IPS DF 4.7 (cell line): Measurements from ENCODE around the gene MTRFR.
"Not testable (repeated sequence)": the region's sequence is repeated elsewhere in the genome, so short reads cannot be mapped to it uniquely, and the experiment has no call there.

Experiments used
- DNase-seq: peaks from one replicate; pipeline ENCODE4 v3.0.0-alpha.2; 2013; ENCODE audit warnings: low spot score; ENCODE audit errors: extremely low read depth

The MTRFR gene

DNA sequence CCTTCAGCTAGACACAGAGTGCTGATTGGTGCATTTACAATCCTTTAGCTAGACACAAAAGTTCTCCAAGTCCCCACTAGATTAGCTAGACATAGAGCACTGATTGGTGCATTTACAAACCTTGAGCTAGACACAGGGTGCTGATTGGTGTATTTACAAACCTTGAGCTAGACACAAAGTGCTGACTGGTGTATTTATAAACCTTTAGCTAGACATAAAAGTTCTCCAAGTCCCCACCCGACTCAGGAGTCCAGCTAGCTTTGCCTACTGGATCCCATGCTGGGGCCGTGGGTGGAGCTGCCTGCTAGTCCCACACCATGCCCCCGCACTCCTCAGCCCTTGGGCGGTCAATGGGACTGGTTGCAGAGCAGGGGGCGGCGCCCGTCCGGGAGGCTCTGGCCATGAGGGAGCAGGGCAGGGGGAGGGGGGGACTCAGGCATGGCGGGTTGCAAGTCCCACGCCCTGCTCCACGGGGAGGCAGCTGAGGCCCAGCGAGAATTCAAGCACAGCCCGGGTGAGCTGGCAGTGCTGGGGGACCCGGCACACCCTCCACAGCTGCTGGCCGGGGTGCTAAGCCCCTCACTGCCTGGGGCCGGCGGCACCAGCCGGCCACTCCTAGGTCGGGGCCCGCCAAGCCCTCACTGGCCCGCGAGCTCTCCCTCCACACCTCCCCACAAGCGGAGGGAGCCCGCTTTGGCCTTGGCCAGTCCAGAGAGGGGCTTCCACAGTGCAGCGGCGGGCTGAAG is 15.9 kb downstream of the MTRFR start:
- DNase-seq = not testable (repeated sequence)

DNA sequence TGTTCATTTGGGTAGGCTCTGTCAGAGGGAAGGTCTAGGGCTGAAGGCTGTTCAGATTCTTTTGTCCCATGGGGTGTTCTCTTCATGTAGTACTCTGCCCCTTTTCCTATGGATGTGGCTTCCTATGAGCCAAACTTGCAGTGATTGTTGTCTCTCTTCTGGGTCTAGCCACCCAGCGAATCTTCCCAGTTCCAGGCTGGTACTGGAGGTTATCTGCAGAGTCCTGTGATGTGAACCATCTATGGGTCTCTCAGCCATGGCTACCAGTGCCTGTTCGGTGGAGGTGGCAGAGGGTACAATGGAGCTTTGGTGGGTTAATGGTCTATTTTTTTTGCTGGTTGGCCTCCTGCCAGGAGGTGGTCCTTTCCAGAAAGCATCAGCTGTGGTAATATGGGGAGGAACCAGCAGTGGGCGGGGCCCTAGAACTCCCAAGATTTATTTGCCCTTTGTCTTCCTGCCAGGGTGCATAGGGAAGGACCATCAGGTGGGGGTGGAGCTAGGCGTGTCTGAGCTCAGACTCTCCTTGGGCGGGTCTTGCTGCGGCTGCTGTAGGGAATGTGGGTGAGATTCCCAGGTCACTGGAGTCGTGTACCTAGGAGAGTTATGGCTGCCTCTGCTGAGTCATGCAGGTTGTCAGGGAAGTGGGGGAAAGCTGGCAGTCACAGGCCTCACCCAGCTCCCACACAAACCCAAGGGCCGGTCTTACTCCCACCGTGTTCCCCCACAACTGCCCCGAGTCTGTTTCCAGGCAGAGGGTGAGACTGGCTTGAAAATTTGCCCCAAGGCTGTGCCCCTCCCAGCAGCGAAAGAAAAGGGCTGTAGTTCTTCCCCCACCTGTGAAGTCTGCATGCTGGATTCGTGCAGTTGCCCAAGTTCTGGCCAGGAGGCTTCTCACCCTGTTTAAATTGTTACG is 17.5 kb downstream of the MTRFR start:
- no peak for DNase-seq

DNA sequence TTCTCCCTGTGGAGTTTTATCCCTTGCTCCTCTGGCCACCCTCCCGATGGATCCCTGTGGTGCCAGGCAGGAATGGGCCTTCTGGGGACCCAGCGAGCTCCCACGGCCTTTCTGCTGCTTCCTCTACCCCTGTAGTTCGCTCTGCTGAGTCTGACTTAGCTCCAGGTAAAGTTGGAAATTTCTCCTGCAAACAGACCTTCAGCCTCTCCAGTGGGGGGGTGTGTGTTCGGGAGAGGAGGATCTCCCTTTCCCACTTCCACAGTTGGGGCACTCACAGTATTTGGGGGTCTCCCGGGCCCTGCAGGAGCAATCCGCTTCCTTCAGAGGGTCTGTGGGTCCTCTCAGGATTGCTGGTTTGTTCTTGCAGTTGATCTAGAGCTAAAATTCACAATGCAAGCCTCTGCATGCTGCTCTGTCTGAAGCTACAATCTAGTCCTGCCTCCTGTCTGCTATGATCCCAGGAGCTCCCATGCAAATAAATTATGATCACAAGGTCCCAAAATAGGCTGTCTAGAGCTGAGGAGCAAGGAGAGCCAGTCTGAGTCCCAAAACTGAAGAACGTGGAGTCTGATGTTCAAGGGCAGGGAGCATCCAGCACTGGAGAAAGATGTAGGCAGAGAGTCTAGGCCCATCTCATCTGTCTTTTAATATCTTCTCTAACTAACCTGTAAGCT is 18.3 kb downstream of the MTRFR start:
- DNase-seq = no peak

DNA sequence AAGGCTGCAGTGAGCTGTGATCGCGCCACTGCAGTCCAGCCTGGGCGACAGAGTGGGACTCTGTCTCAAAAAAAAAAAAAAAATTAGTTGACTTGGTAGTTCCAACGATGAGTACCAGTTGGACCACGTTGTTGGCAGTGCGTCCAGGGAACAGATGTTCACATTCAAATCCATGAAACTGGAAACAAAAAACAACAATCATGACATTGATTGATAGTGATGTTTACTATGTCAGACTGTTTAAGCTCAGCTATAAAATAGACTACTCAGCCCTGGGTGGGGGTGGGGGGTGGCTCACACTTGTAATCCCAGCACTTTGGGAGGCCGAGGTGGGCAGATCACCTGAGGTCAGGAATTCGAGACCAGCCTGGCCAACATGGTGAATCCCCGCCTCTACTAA is 19.1 kb downstream of the MTRFR start:
- DNase-seq = not testable (repeated sequence)

DNA sequence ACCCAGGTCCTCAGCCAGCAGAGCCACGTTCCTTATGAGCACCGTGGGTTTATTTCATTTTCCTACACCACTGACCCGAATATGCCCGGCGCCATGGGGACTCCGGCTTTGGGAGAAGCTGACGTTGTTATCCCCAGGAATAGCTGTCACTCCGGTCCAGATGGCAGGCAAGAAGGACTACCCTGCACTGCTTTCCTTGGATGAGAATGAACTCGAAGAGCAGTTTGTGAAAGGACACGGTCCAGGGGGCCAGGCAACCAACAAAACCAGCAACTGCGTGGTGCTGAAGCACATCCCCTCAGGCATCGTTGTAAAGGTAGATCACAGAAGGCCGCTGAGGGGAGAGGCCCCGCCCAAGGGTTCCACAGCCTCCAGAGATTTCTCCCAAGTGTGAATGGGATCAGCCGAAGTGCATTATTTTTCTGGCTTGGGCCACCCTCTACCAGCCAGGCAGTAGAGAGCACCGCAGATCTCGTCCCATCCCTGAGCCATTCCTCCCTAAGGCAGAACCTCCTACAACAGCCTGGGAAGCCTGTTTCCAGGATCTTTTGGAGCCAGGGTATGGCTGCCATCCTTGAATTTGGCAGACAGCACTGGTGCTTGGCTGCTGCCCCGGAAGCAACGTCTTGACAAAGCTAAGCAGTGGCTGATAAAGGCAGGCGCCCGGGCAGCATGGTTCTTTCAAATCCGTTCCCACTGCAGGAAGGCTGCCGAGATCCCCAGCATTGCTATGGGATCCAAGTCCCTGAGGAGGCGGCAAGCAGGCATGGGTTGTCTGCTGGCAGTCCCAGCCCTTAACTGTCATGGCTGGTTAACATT is 20.6 kb downstream of the MTRFR start:
- no peak for DNase-seq

DNA sequence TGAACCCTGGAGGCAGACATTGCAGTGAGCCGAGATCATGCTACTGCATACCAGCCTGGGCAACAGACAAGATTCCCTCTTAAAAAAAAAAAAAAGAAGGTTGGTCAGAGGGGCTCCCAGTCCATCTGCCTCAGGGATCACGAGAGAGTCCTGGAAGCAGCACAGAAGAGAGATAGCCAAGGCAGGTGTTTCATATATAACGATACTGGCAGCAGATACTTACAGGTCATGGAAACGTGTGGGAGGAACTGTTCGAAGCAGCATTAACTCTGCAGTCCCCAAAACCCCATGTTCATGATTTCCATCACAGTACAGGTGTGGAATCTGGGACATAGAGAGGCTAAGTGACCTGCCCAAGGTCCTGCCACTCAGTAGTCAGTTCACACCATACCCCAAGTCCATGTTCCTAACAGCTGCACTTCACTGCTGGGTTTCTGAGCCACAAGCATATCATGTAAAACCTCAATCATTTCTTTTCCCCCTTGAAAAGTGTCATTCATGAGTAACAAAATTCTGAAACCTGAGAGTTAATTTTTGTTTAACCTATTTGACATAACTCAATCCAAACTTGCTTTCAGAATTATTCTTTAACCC is 21.7 kb downstream of the MTRFR start:
- DNase-seq = no peak

DNA sequence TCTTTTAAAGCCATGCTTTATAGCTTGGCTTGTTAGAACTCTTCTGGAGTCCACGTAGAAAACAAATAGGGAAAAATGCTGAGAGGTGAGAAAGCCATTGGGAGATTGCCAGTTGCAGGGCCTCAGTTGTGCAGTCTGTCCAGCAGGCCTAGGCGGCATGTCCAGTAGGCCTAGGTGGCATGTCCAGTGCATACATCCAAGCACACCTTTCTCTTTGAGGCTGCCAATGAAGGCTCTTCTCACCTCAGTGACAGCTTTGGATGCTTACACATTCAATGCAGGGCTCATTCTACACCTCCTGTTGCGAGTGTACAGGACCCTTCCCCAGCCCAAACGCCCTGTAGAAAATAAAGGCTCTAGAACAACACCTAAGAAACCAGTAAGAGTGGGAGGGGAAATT is 25.4 kb downstream of the MTRFR start:
- no peak for DNase-seq

DNA sequence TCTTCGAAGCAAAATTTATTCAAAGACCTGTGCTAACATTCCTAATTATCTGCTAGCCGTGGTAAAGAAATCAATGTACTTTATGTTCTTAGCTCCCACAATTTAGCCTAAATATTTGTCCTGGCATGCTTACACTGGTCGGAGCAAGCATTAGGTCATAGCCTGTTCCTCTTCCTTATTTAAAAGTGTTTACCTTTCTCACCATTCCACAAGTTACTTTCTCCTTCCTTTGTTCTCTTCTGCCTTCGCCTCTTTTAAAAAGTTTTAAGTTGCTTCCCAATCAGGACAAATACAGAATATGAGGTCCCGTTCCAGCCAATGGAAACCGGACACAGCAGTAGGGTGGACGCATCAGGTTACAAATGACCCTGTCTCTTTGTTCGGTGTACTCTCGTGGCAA is 26.8 kb downstream of the MTRFR start:
- no peak for DNase-seq

DNA sequence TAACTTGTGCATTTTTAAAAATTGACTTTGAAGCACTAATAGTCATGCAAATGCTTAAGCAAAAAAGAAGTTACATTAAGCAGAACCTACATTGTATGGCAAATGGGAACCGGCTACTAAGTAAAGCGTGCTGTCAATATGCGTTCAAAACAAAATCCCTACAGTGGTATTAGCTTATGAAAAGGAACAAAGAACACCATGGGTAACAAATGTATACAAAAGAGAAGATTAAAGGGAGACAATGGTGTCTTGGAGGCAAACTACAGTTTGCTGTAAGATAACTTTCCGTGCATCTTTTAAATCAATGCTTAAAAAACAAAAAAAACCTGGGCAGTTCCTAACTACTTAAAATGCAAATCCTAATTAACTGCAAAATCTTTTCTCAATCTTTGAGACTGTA is 28.0 kb downstream of the MTRFR start:
- no peak for DNase-seq

DNA sequence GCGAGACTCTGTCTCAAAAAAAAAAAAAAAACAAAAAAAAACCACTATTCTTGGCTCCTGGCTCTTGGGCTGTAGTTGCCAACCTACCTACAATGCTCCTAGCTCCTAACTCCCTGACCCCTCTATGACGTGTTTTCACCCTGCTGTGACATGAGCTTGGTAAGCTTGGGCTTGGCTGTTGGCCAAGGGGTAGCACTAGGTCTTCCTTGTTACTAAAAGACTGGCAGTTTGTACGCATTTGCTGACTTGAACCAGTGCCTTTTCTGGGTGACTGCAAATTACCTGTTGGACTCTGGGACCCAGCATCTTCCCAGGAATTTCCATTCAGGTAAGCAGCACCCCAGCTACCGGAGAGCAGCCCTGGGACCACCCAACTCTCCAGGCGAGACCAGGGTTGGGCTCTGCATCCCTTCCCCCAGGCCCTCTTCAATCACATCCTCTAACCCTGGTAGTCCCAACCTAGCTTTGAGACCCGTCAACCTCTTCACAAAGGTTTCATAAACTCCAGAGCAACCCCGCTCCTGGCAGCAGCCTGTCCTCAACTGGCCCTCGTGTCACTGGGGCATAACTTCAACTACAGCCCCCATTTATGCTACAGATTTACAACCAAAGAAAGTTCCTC is 30.1 kb downstream of the MTRFR start:
- no peak for DNase-seq

DNA sequence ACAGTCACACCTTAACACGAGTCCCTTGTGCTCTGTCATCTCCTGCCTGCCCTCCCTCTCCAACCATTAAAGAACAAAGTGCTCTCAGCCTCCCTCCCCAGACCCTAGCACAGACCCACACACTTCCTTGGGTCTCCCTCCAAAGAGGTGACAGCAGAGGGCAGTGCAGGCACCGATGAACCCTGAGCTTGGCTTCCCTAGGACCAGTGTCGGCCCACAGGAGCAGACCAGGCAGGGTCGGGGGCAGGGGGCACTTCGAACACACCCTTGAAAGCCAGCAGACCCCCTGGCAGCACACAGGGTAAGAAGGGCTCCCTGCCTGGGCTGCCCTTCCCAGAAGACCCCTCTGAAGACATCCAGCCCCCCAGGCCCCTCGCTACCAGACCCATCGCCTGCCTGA is 31.4 kb downstream of the MTRFR start:
- no peak for DNase-seq

DNA sequence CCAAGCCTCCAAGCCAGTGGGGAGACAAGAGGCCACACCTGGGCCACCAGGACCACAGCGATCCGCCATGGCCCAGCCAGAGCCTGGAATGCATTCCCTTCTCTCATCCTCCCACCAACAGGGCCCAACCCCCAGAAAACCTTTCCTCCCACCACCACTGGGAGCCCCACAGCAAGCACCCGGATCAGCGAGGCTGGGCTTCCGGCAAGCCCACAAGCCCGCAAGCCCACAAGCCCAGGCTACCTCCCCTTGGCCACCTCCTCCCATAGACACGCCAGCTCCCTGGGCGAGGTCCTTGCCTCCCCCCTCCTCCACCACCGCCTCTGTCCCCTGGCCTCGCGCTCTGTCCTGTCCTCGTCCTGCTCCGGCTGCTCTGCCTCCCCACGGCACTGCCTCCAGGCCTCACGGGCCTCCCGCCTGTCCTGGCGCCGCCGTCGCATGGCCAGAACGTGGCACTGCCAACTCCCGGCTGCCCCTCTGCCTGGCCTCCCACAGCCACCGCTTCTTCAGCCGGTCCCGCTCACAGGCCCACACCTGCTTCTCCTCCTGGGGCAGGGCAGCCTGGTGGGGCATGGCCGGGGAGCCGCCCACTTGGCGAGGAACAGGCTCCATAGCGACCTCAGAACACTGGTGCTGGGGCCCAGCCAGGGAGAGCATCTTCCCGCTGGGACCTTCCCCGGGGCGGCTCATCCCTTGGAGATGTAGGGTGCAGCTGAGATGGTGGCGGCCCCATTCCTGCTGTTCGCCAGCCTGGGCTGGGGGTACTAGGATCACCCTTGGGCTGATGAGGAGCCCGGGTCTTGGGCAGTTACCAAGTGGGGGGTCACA is 32.8 kb downstream of the MTRFR start:
- no peak for DNase-seq

DNA sequence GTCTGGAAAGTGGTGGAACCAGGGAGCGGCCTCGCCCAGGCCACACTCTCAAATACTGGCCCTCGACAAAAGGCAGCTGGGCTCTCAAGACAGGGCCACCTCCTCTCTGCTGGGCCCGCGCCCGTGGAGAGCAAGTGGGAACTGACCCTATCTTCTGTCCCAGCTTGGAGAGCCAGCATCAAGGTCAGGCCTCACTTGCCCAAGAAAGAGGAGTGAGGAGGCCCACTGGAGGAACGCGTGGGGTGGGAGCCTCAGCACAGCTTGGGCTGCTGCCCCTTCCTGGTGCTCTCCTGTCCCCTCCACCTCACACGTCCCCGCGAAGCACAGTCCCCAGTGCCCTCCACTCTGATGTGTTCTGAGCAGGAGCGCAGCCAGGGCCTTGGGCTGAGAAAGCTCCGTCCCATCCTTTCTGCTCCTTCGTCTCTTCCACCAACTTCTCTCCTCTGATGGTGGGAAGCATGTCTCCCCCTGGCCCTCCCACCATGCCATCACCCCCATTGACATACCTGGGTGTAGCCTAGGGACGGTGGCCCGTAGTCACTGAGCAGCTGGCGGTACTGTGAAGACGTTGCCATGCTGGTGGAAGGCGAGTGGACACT is 33.5 kb downstream of the MTRFR start:
- no peak for DNase-seq

DNA sequence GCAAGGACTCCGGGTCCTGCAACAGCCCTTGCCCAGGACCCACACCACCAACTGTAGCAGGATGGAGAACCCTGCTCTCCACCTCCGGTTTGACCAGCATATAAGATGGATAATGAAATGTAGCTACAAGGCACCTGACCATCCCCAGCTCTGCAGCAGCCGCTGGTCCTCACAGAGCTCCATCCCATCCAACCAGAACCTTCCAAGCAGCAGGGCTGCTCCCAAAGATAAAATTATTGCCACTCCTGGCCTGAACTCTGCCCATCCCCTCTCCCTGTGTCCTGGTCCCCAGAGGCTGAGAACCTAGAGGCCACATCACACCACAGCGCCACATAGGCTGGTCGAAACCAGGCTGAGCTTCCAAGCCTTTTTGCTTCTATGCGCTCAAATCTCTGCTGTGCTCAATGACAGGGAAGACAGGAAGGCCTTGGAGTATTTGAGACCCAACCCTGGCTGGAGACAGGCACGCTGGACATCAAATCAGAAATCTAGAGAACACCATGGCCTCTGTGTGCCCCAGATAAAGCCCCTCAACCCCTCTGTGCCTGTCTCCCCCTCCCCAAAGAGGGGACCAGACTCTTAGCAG is 34.2 kb downstream of the MTRFR start:
- no peak for DNase-seq

DNA sequence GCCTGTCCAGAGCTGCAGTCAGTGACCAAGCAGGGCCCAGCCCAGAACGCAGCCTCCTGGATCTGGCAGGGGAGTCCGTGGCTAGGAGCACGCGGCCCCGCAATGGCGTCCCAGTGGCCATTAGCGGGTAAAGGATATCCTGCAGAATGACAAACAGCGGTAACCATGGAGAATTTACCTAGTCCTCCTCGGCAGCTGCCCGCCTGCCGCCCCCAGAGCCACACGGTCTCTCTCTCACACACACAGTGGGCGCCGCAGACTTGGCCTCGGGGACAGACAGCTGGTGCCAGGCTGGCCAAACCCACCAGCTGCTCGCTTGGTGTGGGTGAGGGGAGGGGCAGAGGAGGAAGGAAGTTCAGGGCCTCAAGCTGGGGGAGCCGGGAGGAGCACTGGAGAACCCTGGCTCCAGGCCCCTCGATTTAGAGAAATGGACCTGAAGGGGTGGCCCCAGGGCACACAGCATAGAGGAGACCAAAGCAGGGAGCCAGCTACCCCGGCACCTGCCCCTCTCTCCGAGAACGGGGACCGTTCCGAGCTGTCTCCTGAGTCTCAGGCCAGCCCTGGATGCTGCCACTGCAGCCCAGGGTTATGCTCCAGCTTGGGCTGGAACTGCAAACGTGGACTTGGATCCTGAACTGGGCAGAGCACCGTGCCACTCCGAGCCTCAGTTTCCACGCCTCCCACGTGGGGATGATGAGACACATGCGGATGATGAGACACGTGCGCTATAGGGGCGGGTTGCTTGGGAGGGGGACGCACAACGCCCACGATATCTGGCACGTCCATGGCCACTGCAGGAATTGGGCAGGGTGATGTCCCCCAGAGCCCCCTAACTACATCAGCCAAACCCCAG is 35.0 kb downstream of the MTRFR start:
- DNase-seq = no peak

DNA sequence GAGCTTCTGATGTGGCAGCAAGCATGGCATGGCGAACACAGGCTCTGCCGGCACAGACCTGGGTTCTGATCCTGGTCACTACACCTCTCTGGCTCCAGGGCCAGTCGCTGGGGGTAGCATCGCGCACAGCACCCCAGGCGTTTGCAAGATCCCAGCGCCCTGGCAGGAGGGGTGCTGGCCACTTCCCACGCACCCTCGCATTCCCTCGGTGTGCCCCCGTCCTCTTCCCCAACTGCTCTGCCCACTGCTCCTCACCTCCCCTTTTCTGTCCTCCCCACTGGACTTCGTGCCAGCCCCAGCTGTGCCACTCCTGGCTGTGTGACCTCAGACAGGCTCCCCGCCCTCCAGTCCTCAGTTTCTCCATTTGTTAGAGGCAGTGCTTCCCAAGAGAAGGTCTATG is 35.6 kb downstream of the MTRFR start:
- DNase-seq = no peak

DNA sequence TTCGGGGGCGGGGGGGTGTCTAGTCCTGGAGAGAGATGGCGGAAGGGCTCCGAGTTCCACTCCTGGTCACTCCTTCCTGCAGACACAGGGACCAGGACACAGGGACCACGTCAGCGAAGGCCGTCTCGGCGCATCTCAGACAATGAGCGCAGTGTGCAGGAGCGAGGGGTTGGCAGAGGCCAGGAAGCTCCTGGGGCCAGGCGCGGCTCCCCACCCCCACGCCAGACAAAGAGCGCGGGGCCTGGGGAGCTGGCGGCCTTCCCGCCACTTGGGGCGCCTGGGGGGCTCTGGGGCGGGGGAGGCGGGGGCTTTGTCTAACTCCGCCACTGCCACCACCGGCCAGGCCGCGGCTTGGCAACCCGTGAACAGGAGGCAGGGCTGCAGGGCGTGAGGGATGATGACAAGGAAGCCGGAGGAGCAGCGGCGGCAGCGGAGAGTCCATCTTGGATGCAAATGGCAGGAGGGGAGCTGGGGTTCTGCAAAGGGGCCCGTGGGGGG is 36.2 kb downstream of the MTRFR start:
- DNase-seq = no peak

DNA sequence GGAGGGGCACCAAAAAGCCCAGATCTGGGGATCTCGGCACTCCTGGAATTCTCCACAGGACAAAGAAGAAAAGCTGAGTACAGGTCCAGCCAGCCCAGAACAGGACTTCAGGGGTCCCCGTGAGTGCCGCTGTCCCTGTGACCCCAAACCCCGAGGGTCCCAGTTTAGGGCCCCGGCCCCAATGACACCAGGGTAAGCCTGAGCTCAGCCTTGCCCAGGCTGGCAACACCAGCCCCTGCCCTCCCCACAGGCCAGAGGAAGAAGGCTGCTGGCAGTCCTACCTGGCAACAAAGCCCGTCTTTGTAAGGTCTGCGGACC is 36.6 kb downstream of the MTRFR start:
- no peak for DNase-seq
